CD8-positive, alpha-beta memory T cell (primary cell): ENCODE data around the gene EVPLL. TPM values are rescaled to one million over a fixed set of nuclear protein-coding genes. Genes with fewer than 3 reads are reported as not detected.
"Not testable (repeated sequence)": the region's sequence is repeated elsewhere in the genome, so short reads cannot be mapped to it uniquely, and the experiment has no call there.

Experiments
- CTCF ChIA-PET: fragments of 350-600 bp; sonication (Branson Sonifier 250); formaldehyde crosslinking; loops from one replicate; lab custom pipeline; 2021; ENCODE audit warnings: antibody characterized with exemption; lab: Charles Lee
- POLR2A ChIA-PET: fragments of 350-600 bp; sonication (Branson Sonifier 250); formaldehyde crosslinking; loops from one replicate; lab custom pipeline; 2021; ENCODE audit warnings: antibody characterized with exemption; lab: Charles Lee
- DNase-seq, 5 donors: peaks; one replicate each; pipeline versions ENCODE4 v3.0.0 to v3.0.0-alpha.2; 2020 to 2022; ENCODE audit warnings: mixed read lengths in 1 of 5
- H3K27ac ChIP-seq: one replicate; pipeline ENCODE4 v1.7.0; 2013; ENCODE audit warnings: low read depth, mild to moderate bottlenecking, low read length, moderate library complexity
- H3K27me3 ChIP-seq: 2 replicates; pipeline ENCODE4 v1.7.0; 2013; ENCODE audit warnings: low read length, mild to moderate bottlenecking; ENCODE audit not compliant: insufficient read depth, poor library complexity, severe bottlenecking
- H3K36me3 ChIP-seq: 2 replicates; pipeline ENCODE4 v1.7.0; 2013; ENCODE audit warnings: mild to moderate bottlenecking, low read length, moderate library complexity; ENCODE audit not compliant: insufficient read depth
- H3K4me1 ChIP-seq: 2 replicates; pipeline ENCODE4 v1.7.0; 2013; ENCODE audit warnings: mild to moderate bottlenecking, low read length, moderate library complexity; ENCODE audit not compliant: insufficient read depth
- H3K4me3 ChIP-seq: 2 replicates; pipeline ENCODE4 v1.7.0; 2013; ENCODE audit warnings: mild to moderate bottlenecking, low read length
- H3K9me3 ChIP-seq: 2 replicates; pipeline ENCODE4 v1.7.0; 2013; ENCODE audit warnings: mild to moderate bottlenecking, low read length
- H3K27ac Mint-ChIP-seq, 8 donors: one replicate each; pipeline ENCODE4 v1.8.0; 2020 to 2021; ENCODE audit warnings: mixed read lengths in 8 of 8, mild to moderate bottlenecking in 6 of 8, inconsistent platforms in 3 of 8, moderate library complexity in 3 of 8
- H3K27me3 Mint-ChIP-seq, 2 donors: one replicate each; pipeline ENCODE4 v1.8.0; 2020 to 2021; ENCODE audit warnings: mixed read lengths in 2 of 2, mild to moderate bottlenecking in 1 of 2, moderate library complexity in 1 of 2
- H3K36me3 Mint-ChIP-seq, 3 donors: one replicate each; pipeline ENCODE4 v1.8.0; 2020 to 2021; ENCODE audit warnings: mixed read lengths in 3 of 3, inconsistent platforms in 1 of 3, mild to moderate bottlenecking in 1 of 3
- H3K4me1 Mint-ChIP-seq, 3 donors: one replicate each; pipeline ENCODE4 v1.8.0; 2020 to 2021; ENCODE audit warnings: mixed read lengths in 3 of 3, inconsistent platforms in 1 of 3, mild to moderate bottlenecking in 1 of 3
- H3K4me3 Mint-ChIP-seq, 7 donors: one replicate each; pipeline ENCODE4 v1.8.0; 2020 to 2021; ENCODE audit warnings: mixed read lengths in 7 of 7, mild to moderate bottlenecking in 6 of 7, moderate library complexity in 4 of 7, inconsistent platforms in 2 of 7
- H3K9me3 Mint-ChIP-seq, 5 donors: one replicate each; pipeline ENCODE4 v1.8.0; 2020 to 2022; ENCODE audit warnings: mixed read lengths in 5 of 5, mild to moderate bottlenecking in 3 of 5, moderate library complexity in 2 of 5, inconsistent platforms in 1 of 5
- polyA plus RNA-seq: library from polyadenylated mRNA; unstranded; fragments of 300-500 nt; fragmentation: Illumina TruSeq; gene quantifications from one replicate; pipeline ENCODE4 v1.2.3, GENCODE V29; 2021
- total RNA-seq, 2 experiments: library from RNA; stranded (reverse); gene quantifications; one replicate each; pipeline ENCODE4 v1.2.3, GENCODE V29; 2021

The EVPLL gene
- total and polyA plus RNA-seq, 3 experiments from 2014 or later: not detected

DNA sequence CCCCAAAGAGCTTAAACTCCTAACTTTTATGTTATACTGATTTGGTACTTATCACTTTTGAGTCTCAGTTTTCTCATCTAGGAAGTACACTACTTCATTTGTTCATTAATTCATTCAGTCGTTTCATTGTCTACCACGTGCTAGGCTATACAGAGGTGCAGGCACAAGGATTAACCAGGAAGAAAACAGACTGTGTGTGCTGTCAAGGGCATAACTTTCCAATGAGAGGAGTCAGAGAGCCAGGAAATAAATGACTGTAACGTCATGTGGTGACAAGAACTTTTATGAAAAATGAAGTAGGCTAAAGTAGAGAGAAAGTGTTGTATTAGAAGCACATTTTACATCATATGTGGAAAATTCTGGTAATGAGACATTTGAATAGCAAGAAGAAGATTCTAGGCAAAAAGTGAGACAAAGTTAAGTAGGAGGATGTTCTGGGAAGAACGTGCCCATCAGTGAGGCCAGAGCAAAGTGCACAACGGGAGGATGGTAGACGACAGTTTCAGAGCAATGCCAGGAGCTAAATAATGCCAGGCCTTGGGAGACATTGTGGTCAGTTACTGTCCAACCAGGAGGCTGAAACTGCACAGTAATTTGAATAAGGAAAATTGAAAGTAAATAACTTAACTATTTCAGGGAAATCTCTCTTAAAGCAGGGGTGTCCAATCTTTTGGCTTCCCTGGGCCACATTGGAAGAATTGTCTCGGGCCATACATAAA lies 24.5 kb downstream of the EVPLL start:
- H3K4me1 Mint-ChIP-seq, POLR2A ChIA-PET, CTCF ChIA-PET, H3K4me3 ChIP-seq, H3K27me3 ChIP-seq, H3K36me3 Mint-ChIP-seq, H3K9me3 ChIP-seq, H3K4me1 ChIP-seq, H3K27ac Mint-ChIP-seq, H3K27me3 Mint-ChIP-seq, DNase-seq, H3K27ac ChIP-seq, H3K9me3 Mint-ChIP-seq, H3K4me3 Mint-ChIP-seq, H3K36me3 ChIP-seq: not testable (repeated sequence)

DNA sequence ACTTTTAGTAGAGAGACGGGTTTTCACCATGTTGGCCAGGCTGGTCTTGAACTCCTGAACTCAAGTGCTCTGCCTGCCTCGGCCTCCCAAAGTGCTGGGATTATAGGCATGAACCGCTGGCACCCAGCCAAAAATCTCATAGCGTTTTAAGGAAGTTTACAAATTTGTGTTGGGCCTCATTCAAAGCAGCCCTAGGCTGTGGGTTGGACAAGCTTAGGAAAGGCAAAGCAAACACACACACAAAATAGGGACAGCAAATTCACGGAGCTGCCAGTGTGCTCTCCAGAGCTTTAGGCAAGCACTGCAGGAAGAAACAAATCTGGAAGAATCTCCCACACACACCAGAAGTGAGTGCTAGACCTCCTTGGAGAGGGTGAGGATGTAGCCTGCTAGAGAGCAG lies 25.6 kb downstream of the EVPLL start:
- H3K27me3 ChIP-seq, POLR2A ChIA-PET, H3K36me3 ChIP-seq, H3K9me3 ChIP-seq, H3K27ac ChIP-seq, H3K27me3 Mint-ChIP-seq, DNase-seq, H3K27ac Mint-ChIP-seq, H3K9me3 Mint-ChIP-seq, H3K4me3 Mint-ChIP-seq, H3K4me1 Mint-ChIP-seq, H3K36me3 Mint-ChIP-seq, H3K4me1 ChIP-seq, H3K4me3 ChIP-seq, CTCF ChIA-PET: not testable (repeated sequence)

DNA sequence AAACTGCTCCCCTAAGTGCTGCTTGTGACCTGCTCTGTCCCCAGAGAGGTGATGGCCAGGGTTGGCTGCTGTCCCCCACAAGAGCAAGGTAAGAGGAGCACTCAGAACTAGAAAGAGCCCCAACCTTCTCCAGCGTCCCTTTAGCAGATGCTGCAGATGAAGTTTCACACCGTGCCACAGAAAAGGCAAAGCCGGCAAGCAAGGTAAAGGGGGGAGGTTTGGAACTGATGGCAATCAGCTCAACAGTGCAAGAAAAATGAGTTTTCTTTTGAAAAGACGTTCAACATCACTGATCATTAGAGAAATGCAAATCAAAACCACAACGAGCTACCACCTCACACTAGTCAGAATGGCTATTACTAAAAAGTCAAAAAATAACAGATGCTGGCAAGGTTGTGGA lies 26.0 kb downstream of the EVPLL start:
- H3K27me3 ChIP-seq, H3K27ac ChIP-seq, POLR2A ChIA-PET, H3K27me3 Mint-ChIP-seq, H3K4me1 ChIP-seq, H3K4me3 Mint-ChIP-seq, H3K27ac Mint-ChIP-seq, H3K9me3 Mint-ChIP-seq, H3K4me1 Mint-ChIP-seq, H3K4me3 ChIP-seq, H3K9me3 ChIP-seq, CTCF ChIA-PET, DNase-seq, H3K36me3 ChIP-seq, H3K36me3 Mint-ChIP-seq: not testable (repeated sequence)

DNA sequence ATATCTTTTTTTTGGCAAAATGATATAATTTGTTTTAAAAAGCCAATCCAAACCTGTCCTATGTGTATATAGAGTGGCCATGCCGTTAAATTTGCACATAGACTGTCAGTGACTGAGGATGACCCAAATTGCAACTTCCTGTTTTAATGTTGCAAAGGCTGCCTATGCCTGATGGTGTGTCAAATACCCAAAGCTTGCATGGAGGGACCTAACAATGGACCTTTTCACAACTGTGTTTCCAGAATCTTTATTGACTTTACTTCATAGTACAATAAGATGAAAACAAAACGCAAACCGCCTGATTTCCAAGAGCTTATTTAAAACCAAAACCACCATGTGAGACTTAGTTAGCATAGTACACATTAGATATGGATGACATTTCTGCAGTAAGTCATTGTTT lies 31.3 kb downstream of the EVPLL start:
- H3K4me3 ChIP-seq, H3K9me3 ChIP-seq, H3K27me3 ChIP-seq, H3K9me3 Mint-ChIP-seq, DNase-seq, CTCF ChIA-PET, POLR2A ChIA-PET, H3K4me1 ChIP-seq, H3K36me3 Mint-ChIP-seq, H3K27me3 Mint-ChIP-seq, H3K36me3 ChIP-seq, H3K27ac ChIP-seq: not testable (repeated sequence)
- peak overlapping the region; percentile 1 to 91 (median 37) for H3K27ac Mint-ChIP-seq
- H3K4me3 Mint-ChIP-seq: peak overlapping the region in 5 of 7 donors; percentile 10 to 77 (median 44)
- H3K4me1 Mint-ChIP-seq: peaks cover 19 to 31% (median 24%) of the 10 kb centered on the region in 3 donors

DNA sequence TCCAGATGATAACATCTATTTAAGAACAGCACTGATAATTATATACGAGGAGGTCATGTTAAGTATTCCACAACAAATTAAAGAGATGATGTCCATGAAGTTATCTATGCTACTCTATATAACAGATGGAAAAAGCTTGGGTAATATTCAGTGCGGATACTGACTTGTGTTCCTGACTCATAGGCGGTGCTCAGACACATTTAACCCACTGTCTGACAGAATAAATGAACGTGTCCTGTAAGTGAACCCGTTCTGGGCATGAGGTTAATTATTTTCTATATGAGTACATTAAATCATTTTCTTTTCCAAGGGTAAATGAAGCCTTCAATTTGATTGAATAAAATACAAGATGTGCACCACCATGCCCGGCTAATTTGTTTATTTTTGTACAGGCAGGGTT lies 31.7 kb downstream of the EVPLL start:
- DNase-seq, H3K9me3 ChIP-seq, CTCF ChIA-PET, H3K36me3 Mint-ChIP-seq, H3K9me3 Mint-ChIP-seq, H3K27me3 ChIP-seq, H3K4me3 ChIP-seq, POLR2A ChIA-PET, H3K27ac ChIP-seq, H3K4me1 ChIP-seq, H3K36me3 ChIP-seq, H3K27me3 Mint-ChIP-seq: not testable (repeated sequence)
- H3K27ac Mint-ChIP-seq: peak overlapping the region; percentile 1 to 91 (median 37)
- H3K4me1 Mint-ChIP-seq: peaks cover 19 to 31% (median 25%) of the 10 kb centered on the region in 3 donors
- H3K4me3 Mint-ChIP-seq: peak overlapping the region in 5 of 7 donors; percentile 10 to 77 (median 54)

DNA sequence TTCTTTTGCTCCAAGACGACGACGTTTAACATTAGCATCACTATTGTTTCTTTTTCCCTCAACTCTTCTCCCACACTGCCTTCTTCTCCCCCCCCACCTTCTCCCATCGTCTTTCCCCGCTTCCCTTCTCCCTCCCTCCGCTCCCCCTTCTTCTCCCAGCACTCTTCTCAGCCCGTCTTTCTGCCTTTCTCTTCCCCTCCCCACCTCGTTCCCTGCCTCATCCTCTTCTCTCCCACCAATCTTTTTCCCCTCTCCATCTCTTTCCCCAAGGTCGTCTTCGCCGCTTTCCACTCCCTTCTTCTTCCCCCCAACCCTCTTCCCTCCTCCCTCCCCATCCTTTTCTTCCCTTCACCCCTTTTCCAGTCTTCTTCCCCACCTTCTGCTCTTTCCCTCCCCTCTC lies 33.2 kb downstream of the EVPLL start:
- Mint-ChIP-seq H3K4me1 (peaks cover 19 to 31% (median 25%) of the 10 kb centered on the region in 3 donors), H3K4me3 (peak overlapping the region; percentile 54 to 98 (median 88)), H3K27ac (peak overlapping the region in 5 of 8 donors; percentile 15 to 73 (median 54))
- H3K4me1 ChIP-seq, H3K9me3 ChIP-seq, H3K36me3 ChIP-seq, H3K27ac ChIP-seq, POLR2A ChIA-PET, DNase-seq, H3K9me3 Mint-ChIP-seq, H3K27me3 ChIP-seq, H3K4me3 ChIP-seq, H3K36me3 Mint-ChIP-seq, H3K27me3 Mint-ChIP-seq, CTCF ChIA-PET: not testable (repeated sequence)

DNA sequence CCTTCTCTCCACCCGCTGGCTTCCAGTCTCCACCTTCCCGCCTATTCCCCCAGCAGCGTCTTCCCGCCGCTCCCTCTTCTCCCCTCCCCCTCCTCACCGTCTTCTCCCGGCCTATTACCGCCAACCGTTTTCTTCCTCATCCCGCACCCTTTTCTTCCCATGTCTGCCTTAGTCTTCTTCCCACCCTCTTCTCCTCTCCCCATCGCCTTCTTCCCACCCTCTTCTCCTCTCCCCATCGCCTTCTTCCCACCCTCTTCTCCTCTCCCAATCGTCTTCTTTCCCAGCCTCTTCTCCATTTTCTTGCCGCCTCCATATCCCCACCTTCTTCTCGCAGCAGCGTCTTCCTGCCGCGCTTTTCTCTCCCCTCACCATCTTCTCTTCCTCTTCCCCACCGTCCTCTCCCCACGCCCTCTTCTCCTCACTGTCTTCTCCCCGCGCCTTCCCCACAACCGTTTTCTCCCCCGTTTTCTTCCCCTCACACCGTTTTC lies 33.8 kb downstream of the EVPLL start:
- CTCF ChIA-PET, H3K9me3 ChIP-seq, H3K36me3 Mint-ChIP-seq, H3K27me3 Mint-ChIP-seq, POLR2A ChIA-PET, H3K36me3 ChIP-seq, H3K27me3 ChIP-seq, H3K4me1 ChIP-seq, H3K9me3 Mint-ChIP-seq, H3K27ac ChIP-seq: not testable (repeated sequence)
- H3K4me1 Mint-ChIP-seq: peaks cover 19 to 31% (median 25%) of the 10 kb centered on the region in 3 donors
- DNase-seq: peak in 1 of 5 donors; percentile 42
- peak overlapping the region; percentile 53 for H3K4me3 ChIP-seq
- H3K4me3 Mint-ChIP-seq: peak overlapping the region; percentile 87 to 98 (median 93)
- H3K27ac Mint-ChIP-seq: peak overlapping the region; percentile 36 to 96 (median 89)

DNA sequence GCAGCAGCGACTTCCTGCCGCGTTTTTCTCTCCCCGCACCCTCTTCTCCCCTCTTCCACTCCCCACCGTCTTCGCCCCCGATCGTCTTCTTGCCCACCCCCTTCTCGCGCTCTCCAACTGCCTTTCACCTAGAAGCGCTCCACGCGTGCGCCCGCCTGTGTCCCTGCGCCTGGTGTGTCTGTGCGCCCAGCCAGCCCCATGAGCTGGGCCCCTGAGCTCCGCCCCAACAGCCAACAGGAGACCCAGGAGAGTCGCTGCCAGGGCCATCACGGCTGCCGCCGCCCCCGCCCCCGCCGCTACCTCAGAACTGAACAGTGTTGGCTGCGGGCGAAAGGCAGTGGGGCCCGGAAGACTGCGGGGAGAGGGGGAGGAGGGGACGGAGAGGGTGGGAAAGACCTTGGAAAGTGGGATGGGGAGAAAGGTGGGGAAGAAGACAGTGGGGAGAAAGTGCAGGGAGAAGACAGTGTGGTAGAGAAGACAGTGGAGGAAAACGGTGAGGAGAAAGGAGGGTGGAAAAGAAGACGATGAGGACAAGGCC lies 34.5 kb downstream of the EVPLL start:
- H3K4me1 Mint-ChIP-seq: peaks cover 19 to 31% (median 25%) of the 10 kb centered on the region in 3 donors
- DNase-seq, POLR2A ChIA-PET: not testable (repeated sequence)

More for the DNA sequence above, 34.5 kb downstream of the EVPLL start:
- CTCF ChIA-PET, H3K9me3 ChIP-seq, H3K4me1 ChIP-seq, H3K4me3 Mint-ChIP-seq, H3K9me3 Mint-ChIP-seq, H3K27ac Mint-ChIP-seq, H3K27me3 Mint-ChIP-seq, H3K36me3 ChIP-seq, H3K27me3 ChIP-seq, H3K27ac ChIP-seq, H3K36me3 Mint-ChIP-seq: not testable (repeated sequence)
- H3K4me3 ChIP-seq: peak overlapping the region; percentile 53
